ENCODE data around the gene KLF1.
"Not testable (repeated sequence)": the region's sequence is repeated elsewhere in the genome, so short reads cannot be mapped to it uniquely, and the experiment has no call there.

Gene KLF1

DNA sequence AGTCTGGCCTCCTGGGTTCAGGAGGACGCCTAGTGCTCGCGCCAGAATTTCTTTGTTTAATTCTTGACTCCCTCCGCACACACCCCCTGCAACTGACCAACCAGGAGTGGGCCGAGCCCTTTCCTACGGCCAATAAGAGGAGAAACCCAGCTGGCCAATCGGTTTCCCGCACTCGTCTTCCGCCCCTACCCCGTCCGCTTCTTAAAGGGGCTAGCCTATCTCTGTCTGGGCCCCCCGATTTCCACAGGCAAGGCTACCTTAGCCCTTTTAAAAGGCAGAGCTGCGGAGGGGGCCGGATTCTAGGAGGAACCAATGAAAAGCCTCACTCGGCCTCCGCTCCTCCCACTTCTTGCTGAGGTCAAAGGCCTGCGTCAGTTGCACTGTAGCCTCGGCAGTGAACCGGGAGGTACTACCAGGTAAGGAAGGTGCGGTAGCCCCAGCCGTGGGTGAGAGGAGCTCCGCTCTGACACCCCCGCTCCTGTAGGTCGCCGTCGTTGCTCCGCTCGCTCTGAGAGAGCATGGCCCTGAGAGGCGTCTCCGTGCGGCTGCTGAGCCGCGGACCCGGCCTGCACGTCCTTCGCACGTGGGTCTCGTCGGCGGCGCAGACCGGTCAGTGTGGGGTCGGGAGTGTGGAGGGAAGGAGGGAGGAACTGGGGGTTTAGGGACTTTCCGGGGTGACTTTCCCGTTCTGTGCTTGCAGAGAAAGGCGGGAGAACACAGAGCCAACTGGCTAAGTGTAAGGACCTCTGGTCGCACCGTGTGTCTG is 4.0 kb upstream of the KLF1 start, which contains the start of gene GCDH:
Gene GCDH (plus strand): TSS at position 374 of the 766 bp plus-strand sequence. CDS start 145 bp downstream, at position 519.
- peak; percentile 88 for DNase-seq (ENCODE audit: low read depth)

DNA sequence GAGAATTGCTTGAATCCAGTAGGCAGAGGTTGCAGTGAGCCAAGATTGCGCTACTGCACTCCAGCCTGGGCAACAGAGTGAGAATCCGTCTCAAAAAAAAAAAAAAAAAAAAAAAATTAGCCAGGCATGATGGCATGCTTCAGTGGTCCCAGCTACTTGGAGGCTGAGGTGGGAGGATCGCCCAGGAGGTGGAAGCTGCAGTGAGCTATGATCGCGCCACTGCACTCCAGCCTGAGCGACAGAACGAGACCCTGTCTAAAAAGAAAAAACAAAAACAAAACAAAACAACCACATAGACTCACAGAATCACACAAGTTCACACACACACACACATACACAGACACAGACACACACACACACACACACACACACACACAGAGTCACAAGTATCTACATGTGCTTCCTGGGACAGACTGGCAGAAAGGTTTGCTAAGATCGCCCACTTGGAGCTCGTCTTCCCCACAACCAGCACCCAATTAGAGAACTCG is 3.3 kb upstream of the KLF1 start:
- DNase-seq (ENCODE audit: low read depth), result not testable (repeated sequence)

DNA sequence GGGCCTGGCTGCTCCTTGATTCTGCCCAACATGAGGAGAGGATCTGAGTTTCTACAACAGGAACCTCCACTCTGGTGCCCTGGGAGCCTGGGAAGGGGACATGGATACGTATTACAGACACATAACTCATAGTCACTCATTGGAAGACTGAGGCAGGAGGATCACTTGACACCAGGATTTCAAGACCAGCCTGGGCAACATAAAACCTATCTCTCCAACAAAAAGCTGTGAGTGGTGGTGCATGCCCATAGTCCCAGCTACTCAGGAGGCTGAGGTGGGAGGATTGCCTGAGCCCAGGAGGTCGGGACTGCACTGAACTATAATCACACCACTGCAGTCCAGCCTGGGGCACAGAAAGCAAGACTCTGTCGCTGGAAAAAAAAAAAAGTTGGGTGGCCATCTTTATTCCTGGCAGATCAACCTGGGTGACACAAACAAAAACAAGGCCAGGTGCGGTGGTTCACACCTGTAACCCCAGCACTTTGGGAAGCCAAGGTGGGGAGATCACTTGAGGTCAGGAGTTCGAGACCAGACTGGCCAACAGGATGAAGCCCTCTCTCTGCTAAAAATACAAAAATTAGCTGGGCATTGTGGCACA is 1.1 kb upstream of the KLF1 start:
- DNase-seq (ENCODE audit: low read depth), result no peak

DNA sequence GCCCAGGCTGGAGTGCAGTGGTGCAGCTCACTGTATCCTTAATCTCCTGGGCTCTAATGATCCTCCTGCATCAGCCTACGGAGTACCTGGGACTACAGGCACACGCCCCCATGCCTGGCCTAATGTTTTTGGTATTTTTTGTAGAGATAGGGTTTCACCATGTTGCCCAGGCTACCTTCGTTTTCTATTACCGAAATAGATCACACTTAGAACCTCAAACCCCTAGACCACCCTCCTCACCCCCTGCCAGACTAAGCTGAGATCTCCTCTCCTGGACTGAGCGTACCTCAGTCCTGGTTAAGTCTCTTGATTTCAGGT is 391 bp downstream of the KLF1 start:
- no peak for DNase-seq (ENCODE audit: low read depth)

DNA sequence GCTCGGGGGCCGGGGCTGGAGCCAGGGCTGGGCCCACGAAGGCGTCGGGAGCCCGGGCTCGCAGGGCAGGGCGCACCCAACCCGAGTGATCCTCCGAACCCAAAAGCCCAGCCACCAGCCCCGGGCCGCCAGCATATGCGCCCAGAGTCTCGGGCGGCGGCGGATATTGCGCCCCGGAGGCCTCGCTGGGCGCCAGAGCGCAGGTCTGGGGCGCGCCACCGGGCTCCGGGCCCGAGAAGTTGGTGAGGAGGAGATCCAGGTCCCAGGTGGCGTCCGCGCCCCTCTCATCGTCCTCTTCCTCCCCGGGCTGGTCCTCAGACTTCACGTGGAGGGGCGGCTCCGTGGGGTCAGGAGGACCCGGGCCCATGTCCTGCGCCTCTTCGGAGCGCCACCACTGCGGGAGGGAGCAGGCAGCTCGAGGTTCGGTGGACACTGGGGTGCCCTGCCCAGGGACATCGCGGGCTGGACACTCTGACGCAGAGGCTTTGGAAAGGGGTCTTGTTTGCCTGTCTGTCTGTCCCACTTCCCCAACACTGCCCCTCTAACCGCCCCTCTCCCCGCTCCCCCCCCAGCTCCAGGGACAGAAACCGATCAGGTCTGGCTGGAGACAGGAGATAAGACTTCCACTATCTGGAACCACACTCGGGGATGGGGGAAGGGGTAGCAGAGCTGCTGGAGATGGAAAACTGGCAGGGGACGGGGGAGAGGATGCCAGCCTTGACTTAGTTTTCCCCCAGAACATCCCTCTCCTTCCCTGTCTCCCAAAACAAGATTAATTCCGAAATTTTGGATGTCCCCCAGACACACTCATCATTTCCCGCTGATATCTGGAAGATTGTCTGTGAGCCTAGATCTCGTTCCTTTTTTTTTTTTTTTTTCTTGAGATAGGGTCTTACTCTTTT is 1.0 kb downstream of the KLF1 start:
- DNase-seq (ENCODE audit: low read depth), result no peak

DNA sequence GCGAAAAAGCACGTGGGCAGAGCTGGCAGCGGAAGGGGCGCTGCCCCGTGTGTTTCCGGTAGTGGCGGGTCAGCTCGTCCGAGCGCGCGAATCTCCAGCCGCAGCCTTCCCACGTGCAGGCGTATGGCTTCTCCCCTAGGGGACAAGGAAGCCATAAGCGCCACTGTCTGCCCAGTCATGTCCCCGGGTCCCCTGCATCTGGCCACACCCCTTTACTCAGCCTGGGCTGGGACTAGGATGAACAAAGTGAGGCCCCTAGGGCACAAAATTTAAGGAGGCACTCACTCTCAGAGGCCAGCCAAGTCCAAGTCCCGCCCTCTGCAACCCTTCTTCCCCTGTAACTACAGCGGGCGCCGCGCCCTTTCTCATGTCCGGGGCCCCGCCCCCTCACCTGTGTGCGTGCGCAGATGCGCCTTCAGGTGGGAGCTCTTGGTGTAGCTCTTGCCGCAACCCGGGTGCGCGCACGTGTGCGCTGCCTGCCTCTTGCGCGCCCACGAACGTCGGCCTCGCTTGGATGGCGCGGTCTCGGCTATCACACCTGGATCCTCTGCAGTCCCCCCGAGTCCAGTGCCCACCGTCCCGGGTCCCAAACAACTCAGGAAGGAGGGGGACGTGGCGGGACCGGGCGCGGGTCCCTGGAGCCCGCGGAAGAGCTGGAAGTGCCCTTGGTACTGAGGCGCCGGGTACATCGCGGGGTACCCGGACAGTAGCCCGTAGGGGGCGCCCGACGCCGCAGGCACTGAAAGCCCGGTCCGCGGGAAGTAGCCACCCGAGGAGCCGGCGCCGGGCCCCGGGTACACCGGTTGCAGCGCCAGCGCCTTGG is 1.9 kb downstream of the KLF1 start:
- no peak for DNase-seq (ENCODE audit: low read depth)

DNA sequence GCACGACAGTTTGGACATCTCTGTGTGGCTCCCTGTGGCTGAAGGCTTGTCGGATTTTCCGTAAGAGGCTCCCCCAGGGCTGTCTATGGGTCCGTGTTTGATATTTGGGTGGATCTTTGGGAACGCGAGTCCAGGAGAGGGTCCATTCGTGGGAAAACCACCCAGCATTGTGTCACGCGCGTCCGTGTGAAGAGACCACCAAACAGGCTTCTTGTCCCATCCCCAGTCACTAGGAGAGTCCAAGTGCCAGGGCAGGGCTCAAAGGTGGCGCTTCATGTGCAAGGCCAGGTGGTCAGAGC is 2.4 kb downstream of the KLF1 start:
- DNase-seq (ENCODE audit: low read depth), result no peak

DNA sequence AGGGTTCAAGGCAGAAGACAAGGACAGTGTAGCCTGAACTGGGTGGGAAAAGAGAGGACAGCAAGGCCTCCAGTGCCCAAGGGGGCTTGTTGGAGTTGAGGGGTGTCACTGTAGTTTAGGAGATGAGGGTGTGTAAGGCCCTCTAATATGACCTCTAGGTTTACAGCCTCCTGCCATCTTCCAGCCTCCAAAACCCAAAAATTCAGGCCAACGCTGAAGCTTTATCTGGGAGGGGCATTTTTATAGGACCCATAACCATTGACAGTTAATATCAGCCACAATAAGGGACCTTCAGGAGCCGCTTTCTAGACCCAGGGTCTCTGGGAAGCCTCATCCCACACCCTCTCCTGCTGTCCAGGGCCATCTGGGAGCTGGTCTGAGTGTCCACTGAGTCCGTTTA is 2.8 kb downstream of the KLF1 start:
- no peak for DNase-seq (ENCODE audit: low read depth)

DNA sequence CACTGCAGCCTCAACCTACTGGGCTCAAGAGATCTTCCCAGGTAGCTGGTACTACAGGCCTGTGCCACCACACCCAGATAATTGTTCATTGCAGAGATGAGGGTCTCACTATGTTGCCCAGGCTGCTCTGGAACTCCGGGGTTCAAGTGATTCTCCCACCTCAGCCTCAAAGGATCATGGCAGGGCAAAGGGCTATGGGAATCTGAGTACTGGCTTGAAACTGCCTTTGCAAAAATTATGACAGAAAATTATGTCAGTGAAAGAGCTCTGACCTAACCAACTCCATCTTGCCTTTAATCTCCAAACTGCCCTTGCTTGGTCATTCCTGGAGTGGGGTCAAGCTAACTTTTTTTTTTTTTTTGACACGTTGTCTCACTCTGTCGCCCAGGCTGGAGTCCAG is 4.4 kb downstream of the KLF1 start:
- DNase-seq (ENCODE audit: low read depth), result no peak

DNA sequence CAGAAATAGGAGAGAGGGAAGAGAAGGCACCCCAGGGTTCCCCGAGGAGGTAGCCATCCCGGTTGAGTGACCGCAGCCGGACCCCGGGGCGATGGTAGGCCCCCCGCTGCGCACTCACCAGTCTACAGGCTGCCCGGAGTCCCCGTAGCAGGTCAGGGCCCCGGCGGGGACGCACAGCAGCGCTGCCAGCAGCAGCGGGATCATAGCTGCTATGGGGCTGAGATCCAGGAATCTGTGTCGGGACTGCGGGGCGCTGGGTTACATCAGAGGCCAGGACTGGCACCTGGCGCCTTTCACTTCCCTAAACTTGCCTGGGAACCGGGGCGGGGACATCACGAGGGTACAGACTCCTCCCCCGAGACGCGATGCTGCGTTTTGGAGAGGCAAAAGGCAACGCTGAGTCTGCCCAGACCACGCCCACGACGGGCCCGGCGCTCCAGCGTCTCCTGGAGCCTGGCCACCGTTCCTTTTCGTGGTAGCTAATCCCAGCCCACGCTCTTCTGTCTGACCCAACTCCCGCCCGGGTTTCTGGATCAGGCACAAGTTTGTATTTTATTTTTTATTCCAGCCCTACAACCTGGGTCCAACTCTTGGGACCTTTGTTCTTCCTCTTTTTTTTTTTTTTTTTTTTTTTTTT is 5.7 kb downstream of the KLF1 start, which contains the start of gene DNASE2:
Gene DNASE2 (minus strand): TSS at position 278 of the 637 bp plus-strand sequence. CDS start 74 bp downstream, at position 204.
- peak; percentile 76 for DNase-seq (ENCODE audit: low read depth)

DNA sequence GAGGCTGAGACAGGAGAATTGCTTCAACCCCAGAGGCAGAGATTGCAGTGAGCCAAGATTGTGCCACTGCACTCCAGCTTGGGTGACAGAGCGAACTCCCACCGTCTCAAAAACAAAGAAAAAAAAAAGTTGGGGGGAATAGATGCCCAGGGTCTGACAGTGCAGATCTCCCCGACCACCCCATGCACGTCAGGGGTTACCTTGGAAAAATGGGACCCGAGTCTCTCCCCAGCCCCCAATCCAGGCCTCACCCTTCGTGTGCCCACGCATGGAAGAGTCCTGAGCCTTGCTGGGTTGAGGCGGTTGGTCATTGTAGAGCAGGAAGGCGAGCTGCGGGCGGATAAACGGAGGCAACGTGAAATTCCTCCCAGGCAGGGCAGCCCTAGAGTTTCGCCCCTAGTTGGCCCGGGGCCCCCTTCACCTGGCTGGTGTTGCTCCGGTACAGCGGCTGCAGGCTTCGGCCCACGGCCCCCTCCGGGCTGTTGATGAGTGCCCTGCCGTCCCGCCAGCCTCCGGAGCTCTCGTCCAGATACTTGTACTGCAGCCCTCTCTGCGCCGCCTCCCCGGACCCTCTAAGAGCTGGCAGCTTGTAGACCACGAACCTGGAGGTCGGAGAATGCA is 6.3 kb downstream of the KLF1 start:
- DNase-seq (ENCODE audit: low read depth), result no peak

DNA sequence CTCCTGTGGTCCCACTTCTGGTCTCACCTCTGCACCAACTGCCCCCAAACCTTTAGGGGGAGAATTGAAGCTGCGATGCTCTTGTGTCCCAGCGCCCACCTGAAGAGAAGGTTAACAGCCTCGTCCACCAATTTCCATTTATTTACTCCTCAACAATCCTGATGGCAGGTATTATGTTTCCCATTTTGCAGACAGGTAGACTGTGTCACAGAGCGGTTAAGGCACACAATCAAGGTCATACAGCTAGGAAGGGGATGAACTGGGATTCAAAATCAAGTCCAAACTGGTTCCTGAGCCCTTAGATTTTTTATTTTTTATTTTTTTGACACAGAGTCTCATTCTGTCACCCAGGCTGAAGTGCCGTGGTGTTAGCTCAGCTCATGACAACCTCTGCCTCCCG is 11.9 kb downstream of the KLF1 start:
- no peak for DNase-seq (ENCODE audit: low read depth)

DNA sequence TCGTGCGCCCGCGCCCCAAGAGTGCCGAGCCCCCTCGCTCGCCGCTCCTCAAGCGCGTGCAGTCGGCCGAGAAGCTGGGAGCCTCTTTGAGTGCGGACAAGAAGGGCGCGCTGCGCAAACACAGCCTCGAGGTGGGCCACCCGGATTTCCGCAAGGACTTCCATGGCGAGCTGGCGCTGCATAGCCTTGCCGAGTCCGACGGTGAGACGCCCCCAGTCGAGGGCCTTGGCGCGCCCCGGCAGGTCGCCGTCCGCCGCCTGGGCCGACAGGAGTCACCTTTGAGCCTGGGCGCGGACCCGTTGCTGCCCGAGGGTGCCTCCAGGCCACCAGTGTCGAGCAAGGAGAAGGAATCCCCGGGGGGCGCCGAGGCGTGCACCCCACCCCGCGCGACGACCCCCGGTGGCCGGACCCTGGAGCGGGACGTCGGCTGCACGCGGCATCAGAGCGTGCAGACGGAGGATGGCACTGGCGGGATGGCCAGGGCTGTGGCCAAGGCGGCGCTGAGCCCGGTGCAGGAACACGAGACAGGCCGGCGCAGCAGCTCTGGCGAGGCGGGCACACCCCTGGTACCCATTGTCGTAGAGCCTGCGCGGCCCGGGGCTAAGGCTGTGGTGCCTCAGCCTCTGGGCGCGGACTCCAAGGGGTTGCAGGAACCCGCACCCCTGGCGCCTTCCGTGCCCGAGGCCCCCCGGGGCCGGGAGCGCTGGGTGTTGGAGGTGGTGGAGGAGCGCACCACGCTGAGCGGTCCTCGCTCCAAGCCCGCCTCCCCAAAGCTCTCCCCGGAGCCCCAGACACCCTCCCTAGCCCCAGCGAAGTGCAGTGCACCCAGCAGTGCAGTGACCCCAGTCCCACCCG is 12.9 kb downstream of the KLF1 start:
- DNase-seq (ENCODE audit: low read depth), result no peak

DNA sequence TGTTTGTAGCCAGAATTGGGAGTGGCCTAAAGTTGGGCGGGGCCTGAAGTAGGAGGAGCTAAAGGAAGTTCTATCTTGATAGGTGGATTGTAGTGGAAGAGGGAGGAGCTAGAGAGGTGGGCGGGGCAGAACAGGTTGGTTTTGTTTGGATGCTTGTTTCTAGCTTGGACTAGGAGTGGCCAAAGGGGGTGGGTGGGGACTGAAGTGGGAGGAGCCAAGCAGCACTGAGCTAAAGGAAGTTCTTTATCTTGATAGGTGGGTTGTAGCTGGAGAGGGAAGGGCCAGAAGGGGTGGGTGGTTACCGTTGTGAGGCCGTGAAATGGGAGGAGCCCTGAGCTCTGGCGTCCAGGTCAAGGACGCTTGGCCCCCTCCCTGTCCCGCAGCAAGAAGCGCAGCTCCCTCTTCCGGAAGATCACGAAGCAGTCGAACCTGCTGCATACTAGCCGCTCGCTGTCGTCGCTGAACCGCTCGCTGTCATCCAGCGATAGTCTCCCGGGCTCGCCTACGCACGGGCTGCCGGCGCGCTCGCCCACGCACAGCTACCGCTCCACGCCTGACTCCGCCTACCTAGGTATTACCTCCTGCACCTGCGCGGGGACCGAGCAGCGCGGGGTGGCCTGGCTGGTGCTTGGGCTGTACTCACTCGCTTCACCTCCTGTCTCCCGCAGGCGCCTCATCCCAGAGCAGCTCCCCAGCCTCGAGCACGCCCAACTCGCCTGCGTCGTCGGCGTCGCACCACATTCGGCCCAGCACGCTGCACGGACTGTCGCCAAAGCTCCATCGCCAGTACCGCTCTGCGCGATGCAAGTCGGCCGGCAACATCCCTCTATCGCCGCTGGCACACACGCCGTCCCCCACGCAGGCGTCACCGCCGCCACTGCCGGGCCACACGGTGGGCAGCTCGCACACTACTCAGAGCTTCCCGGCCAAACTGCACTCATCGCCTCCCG is 13.8 kb downstream of the KLF1 start:
- DNase-seq (ENCODE audit: low read depth), result no peak

DNA sequence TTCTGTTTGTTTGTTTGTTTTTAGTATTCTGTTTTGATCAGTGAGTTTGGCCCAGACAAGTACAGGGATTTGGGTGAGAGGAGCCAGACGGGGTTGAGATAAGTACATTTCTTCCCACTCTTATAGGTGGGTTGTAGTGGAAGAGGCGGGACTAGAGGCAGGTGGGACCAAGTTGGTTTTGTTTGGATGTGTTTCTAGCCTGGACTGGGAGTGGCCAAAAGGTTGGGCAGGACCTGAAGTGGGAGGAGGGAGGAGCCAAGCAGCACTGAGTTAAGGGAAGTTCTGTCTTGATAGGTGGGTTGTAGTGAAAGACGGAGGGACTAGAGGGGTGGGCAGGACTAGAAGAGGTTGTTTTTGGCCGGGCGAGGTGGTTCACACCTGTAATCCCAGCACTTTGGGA is 14.7 kb downstream of the KLF1 start:
- DNase-seq (ENCODE audit: low read depth), result no peak

DNA sequence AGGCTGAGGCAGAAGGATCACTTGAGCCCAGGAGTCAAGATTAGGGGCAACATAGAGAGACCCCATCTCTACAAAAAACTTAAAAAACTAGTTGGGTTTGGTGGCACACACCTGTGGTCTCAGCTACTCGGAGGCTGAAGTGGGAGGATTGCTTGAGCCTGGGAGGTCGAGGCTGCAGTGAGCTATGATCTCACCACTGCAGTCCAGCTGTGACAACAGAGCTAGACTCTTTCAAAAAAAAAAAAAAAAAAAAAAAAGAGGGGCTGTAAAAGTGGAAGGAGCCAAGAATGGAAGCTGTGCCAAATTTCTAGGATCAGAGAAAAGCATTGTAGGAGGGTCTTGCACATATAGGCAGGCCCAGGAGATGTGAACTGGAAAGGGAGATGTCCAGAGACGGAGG is 15.3 kb downstream of the KLF1 start:
- DNase-seq (ENCODE audit: low read depth), result no peak

DNA sequence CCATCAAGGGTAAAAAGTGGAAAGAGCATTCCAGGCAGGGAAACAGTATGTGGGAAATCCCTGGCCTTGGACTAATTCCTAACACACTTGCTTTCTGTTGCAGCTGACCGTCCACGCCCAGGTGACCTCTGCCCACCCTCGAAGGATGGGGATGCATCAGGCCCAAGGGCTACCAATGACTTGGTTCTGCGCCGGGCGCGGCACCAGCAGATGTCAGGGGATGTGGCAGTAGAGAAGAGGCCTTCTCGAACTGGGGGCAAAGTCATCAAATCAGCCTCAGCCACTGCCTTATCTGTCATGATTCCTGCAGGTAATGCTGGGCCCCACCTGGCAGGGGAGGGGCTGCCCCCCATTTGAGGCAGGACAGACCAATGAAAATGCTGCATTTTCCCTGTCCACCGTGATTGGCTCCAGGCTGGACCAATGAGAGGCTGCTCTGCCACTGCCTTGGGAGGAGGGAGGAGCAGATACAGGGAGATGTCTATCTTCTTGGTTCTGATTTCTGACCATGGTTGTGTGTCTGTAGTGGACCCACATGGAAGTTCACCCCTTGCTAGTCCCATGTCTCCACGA is 18.4 kb downstream of the KLF1 start:
- DNase-seq (ENCODE audit: low read depth), result no peak

Data from HS-27A (cell line).